ENCODE data around the gene TBCE.

Gene TBCE

DNA sequence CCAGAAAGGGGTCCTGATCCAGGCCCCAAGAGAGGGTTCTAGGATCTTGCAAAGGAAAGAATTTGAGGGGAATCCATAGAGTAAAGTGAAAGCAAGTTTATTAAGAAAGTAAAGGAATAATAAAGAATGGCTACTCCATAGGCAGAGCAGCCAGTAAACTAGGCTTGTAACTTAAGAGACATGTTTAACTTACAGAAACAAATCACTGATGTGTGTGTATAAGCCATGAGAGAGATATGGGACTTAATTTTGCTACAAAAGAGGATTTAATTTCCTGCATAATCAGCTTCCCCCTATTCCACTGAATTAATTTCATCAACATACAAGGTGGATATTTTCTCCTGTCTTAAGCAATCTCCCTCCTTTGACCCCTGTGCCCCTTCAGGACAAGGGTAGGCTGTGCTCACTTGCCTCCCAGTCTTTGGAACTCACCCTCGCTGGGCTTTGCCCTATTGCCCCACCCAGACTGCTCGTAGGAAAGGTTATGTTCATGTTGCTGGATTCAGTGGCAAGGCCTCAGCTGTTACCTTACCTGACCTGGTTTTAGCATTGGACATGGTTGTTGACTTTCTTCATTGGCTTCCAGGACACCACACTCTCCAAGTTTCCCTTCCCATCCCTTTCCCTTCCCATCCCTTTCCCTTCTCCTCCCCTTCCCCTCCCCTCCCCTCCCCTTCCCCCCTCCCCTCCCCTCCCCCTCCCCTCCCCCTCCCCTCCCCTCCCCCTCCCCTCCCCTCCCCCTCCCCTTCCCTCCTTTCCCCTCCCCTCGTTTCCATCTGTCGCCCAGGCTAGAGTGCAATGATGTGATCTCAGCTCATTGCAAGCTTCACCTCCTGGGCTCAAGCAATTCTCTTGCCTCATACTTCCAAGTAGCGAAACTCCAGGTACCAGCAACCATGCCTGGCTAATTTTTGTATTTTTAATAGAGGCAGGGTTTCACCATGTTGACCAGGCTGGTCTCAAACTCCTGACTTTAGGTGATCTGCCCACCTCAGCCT is 44.6 kb downstream of the TBCE start:
- no peak for DNase-seq (ENCODE audit: low spot score)

DNA sequence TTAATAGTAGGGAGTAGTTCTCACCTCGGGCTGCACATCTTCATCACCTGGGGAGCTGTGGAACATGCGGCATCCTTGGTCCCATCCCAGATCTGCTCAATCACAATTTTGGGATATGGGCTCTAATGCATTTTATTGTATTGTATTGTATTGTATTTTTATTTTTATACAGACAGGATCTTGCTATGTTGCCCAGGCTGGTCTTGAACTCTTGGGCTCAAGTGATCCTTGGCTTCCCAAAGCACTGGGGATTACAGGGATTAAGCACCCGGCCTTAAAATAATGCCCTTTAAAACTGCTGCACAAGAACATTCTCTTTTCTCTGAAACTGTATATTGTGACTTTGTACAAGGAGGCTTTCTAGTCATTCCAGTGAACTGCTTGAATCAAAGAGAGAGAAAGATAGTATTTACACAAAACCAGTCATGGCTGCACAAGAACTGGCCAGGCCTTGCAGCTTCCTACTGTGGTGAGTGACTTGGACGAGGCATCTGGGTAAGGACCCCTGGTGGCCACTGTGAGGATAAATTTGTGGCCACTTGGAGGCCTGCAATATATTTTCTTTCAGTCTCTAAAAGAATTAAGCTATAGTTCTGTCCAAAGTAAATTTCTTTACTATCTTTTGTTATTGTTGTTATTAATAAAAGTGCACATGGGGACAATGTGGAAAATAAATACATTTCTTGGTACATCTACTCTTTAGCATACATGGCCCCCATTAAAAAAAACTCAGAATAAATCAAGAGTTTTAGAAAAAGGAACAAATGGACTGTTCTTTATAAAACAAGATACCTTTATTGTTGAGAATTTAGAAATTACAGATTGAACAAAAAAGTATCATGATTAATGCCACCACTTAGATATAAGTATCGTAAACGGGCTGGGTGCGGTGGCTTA is 48.0 kb downstream of the TBCE start:
- DNase-seq (ENCODE audit: low spot score), result peak; percentile 79

GRCh38 chr1:235416662-235417049 is 49.4 kb downstream of the TBCE start:
- no peak for DNase-seq (ENCODE audit: low spot score)

DNA sequence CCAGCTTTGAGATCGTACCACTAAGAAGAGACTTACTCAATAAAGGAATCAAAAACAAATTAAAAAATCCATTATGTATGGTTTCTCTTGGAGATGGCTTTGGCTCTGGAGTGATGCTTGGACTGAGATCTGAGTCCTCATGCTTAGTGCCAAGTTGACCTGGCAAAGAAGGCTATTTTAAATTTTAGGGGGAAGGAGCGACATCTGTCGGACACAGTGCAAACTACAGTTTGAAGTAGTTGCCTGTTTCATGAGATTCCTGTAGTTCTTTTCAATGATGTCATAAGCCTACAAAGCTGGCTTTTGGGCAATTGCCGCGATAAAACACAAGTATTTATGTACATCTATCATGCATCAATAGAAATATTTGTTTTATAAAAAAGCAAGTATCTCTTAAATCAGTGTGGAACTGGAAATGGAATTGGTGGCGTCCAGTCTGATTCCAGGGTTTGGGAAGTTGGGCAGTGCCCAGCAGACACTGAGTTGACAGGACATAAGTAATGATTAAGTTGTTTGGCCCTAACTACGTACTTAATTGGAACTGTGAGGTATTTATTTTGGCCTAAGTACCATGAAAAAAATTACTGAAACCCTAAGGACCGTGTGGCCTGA is 50.0 kb downstream of the TBCE start:
- DNase-seq (ENCODE audit: low spot score), result peak; percentile 85

DNA sequence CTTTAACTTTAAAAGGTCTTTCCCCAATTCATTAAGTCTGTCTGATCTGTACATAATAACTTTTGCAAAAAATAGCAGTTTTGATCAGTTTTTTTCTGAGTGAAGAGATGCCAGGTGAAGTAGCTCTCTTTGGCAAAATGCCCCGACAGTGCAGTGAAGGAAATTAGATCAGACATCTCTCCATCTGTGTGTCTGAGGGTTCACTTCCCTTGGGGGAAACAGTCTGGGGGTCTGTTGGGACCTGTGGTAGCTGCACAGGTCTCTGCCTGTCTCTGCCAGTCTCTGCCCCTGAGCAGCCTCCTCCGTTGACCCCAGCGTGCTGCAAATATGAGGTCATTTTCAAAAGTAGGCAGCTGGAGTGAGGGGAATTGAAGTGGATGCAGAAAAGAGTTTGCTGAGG is 54.5 kb downstream of the TBCE start:
- no peak for DNase-seq (ENCODE audit: low spot score)

GRCh38 chr1:235423214-235423652 is 56.0 kb downstream of the TBCE start:
- DNase-seq (ENCODE audit: low spot score), result no peak

GRCh38 chr1:235424092-235424491 is 56.9 kb downstream of the TBCE start:
- DNase-seq (ENCODE audit: low spot score), result no peak

DNA sequence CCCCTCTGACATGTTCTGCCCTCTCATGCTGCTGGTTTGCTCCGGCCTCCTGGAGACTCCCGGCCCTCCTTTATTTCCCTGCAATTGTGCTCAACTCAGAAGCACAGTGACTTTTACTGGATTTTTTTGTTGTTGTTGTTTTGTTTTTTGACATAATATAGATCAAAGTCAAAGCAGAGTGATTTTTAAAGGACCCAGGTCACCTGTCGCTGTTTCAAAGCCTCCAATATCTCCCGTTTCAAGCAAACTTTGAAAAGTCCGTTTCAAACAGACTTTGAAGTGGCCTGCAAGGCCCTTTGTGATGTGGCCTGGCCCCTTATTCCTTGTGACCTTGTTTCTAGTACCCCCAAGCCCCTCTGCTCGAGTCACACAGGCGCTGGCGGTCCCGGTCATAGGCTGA is 58.1 kb downstream of the TBCE start:
- no peak for DNase-seq (ENCODE audit: low spot score)

- DNase-seq (ENCODE audit: low spot score), result no peak
Observed at GRCh38 chr1:235426143-235426542, 58.9 kb downstream of the TBCE start.

DNA sequence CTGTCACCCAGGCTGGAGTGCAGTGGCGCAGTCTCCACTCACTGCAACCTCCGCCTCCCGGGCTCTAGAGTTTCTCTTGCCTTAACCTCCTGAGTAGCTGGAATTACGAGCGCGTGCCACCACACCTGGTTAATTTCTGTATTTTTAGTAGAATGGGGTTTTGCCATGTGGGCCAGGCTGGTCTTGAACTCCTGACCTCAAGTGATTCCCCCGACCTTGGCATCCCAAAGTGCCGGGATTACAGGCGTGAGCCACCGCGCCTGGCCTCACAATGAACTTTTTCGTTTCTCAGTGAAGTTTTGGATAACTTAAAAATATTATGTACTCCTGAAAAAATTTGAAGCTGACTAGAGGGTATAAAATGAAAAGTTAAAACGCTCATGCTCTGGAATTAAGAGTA is 59.5 kb downstream of the TBCE start:
- no peak for DNase-seq (ENCODE audit: low spot score)

DNA sequence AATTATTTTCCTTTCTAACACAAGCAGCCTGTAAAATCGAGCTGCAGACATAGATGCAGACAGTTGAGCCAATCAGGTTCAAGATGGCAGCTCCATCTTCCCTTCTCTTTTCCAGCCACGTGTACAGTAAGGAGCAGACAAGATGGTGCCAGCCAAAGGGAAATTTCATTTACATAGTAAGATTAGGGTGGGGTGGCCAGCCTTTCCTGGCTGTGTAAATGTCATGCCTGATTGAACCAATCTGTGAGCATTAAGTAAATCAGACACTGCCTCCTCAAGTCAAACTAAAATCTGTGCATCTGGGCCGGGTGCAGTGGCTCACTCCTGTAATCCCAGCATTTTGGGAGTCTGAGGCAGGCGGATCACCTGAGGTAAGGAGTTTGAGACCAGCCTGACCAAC is 60.2 kb downstream of the TBCE start:
- no peak for DNase-seq (ENCODE audit: low spot score)

DNA sequence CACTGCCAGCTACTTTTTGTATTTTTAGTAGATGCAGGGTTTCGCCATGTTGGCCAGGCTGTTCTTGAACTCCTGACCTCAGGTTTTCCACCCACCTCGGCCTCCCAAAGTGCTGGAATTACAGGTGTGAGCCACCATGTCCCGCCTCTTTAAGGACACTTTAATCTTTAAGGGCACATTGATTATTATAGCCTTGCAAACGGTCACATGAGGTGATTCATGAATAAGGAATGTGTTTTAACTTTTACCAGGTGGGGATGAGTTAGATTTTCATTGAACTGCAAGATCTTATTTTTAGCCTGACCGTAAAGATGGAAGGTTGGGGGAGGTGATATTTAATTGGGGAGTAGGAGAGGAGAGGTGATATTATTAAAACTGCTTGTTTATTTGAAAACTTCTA is 61.9 kb downstream of the TBCE start:
- no peak for DNase-seq (ENCODE audit: low spot score)

DNA sequence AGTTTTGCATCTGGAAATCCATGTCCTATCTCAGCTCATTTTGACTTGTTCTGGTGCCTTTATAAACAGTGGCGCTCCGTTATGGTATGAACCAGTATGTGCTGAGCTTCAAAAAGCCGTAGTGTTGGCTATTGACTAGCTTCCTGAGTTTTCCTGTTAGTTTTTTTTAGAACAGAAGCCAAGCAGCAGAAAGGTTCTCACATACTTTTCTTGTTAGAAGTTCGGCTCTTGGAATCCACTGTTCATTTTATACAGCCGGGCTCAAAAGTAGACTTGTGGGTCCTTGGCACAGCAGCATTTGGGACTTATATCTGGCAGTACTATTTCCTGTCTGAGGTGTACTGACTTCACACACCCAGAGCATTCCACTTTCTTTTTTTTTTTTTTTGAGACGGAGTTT is 63.8 kb downstream of the TBCE start:
- no peak for DNase-seq (ENCODE audit: low spot score)

DNA sequence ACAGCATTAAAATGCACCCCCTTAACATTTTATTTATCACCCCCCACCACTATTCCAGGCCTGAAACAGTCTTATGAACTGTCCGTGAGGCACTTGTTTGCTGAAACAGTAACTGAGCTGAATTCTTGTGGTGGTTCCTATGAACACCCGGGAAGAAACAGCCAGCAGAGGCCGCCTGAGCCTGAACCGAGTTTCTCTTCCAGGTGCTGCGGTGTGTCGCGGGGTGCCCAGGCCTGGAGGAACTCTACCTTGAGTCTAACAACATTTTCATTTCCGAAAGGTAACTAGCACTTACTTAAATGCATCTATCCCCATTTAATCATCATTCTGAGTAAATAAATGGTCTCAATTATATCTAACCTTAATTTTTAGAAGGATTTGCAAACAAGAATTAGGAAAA is 66.8 kb downstream of the TBCE start:
- no peak for DNase-seq (ENCODE audit: low spot score)

GRCh38 chr1:235441159-235441685 is 74.0 kb downstream of the TBCE start:
- DNase-seq (ENCODE audit: low spot score), result no peak

DNA sequence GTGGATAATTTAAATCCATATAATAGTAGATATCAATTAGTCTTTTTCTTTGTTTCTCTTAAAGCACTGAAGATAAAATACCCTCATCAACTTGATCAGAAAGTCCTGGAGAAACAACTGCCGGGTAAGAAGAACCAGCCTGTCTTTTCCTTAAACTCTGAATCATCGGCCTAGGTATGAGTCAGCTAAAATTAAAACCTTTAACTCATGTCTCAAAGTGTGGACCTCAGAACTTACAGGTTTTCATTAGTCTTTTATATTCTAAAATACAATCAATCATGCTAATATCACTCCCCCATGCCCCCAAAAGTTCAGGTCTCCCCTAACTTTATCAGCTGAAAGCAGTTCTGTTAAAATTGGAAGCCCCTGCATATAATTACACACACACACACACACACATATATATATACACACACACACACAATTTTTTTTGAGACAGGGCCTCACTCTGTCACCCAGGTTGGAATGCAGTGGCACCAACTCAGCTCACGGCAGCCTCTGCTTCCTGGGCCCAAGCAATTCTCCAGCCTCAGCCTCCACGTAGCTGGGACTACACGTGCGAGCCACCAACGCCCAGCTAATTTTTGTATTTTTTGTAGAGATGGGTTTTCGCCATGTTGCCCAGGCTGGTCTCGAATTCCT is 75.7 kb downstream of the TBCE start:
- DNase-seq (ENCODE audit: low spot score), result peak; percentile 66

DNA sequence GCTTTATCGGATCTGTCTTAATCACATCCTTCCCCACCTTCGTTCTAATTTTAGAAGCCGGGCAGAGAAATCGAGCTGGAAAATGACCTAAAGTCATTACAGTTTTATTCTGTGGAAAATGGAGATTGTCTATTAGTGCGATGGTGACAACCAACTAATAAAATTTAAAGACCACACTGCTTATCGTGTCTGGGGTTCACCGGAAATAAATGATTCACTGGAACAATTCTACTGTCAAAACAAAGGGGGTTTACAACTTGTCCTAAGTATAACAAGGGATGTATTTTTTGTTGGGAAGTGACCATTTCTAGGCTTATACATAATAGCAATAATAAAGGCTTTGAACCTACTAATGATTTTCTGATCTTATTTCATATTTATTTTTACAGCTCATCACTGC is 81.4 kb downstream of the TBCE start:
- DNase-seq (ENCODE audit: low spot score), result no peak

DNA sequence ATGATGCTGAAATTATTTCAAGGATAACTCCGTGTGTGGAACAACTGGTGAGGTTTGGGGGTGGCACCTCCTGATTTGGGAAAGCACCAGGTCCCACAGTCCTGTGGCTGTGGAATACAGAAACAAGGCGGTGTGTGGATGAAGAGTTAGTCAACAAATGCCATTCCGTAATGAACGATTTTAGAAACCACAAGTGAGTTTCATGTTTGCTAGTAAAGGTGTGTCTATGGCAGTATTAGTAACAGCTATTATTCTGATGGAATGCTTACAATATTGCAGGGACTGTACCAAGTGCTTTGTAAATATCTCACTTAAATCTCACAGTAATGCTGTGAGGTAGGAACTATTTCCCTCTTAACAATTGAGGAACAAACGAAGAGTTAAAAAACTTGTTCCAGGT is 83.2 kb downstream of the TBCE start:
- no peak for DNase-seq (ENCODE audit: low spot score)

- no peak for DNase-seq (ENCODE audit: low spot score)
Observed at GRCh38 chr1:235450886-235451483, 83.8 kb downstream of the TBCE start.

DNA sequence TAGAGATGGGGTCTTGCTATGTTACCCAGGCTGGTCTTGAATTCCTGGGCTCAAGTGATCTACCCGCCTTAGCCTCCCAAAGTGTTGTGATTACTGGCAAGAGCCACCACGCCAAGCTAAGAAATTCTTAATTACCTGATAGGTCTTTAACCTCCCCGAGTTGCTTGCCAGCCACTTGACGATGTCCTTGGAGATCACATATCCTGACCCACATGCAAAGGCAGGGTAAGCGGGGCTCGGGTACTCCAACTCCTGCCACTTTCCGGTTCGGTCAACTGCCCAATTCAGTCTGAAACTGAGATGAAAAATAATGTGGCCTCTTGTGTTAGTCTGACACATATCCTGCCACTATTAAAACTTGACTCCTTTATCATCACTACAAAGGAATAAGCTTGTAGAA is 86.8 kb downstream of the TBCE start:
- DNase-seq (ENCODE audit: low spot score), result no peak

GRCh38 chr1:235455097-235455496 is 87.9 kb downstream of the TBCE start:
- no peak for DNase-seq (ENCODE audit: low spot score)
